Measurements from ENCODE around the gene SLC25A13. TPM values are rescaled to one million over a fixed set of nuclear protein-coding genes. Genes with fewer than 3 reads are reported as not detected.

The SLC25A13 gene
- total and polyA plus RNA-seq, 2 of the 13 experiments (the other 11 are each of a cell fraction or from before 2014, with no cell fraction given) = 36.2 to 84.9 TPM

GRCh38 chr7:96322373-96322695, 436 bp upstream of the SLC25A13 start (continued):
- no peak for TF ChIP-seq PAWR (CRISPR knock-in tag; IDR thresholded peaks at IDR 0.05; ENCODE audit: borderline replicate concordance)
- TF ChIP-seq, protein P1, sequence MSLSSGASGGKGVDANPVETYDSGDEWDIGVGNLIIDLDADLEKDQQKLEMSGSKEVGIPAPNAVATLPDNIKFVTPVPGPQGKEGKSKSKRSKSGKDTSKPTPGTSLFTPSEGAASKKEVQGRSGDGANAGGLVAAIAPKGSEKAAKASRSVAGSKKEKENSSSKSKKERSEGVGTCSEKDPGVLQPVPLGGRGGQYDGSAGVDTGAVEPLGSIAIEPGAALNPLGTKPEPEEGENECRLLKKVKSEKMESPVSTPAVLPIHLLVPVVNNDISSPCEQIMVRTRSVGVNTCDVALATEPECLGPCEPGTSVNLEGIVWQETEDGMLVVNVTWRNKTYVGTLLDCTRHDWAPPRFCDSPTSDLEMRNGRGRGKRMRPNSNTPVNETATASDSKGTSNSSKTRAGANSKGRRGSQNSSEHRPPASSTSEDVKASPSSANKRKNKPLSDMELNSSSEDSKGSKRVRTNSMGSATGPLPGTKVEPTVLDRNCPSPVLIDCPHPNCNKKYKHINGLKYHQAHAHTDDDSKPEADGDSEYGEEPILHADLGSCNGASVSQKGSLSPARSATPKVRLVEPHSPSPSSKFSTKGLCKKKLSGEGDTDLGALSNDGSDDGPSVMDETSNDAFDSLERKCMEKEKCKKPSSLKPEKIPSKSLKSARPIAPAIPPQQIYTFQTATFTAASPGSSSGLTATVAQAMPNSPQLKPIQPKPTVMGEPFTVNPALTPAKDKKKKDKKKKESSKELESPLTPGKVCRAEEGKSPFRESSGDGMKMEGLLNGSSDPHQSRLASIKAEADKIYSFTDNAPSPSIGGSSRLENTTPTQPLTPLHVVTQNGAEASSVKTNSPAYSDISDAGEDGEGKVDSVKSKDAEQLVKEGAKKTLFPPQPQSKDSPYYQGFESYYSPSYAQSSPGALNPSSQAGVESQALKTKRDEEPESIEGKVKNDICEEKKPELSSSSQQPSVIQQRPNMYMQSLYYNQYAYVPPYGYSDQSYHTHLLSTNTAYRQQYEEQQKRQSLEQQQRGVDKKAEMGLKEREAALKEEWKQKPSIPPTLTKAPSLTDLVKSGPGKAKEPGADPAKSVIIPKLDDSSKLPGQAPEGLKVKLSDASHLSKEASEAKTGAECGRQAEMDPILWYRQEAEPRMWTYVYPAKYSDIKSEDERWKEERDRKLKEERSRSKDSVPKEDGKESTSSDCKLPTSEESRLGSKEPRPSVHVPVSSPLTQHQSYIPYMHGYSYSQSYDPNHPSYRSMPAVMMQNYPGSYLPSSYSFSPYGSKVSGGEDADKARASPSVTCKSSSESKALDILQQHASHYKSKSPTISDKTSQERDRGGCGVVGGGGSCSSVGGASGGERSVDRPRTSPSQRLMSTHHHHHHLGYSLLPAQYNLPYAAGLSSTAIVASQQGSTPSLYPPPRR (CRISPR knock-in tag; IDR thresholded peaks at IDR 0.05; ENCODE audit: borderline replicate concordance) = no peak; the same call in 1 of the 2 replicates
- TF ChIP-seq FOXK1 (CRISPR knock-in tag; IDR thresholded peaks at IDR 0.05; ENCODE audit: borderline replicate concordance, low read depth) = no peak
- TF ChIP-seq ZNF512 (CRISPR knock-in tag; IDR thresholded peaks at IDR 0.05) = 0 out of 2 replicates have a peak, but pooled peaks have one; percentile 18
- no peak; the same call in 1 of the 2 replicates for TF ChIP-seq PHF20 (CRISPR knock-in tag; IDR thresholded peaks at IDR 0.05)
- no peak for TF ChIP-seq GLI4 (CRISPR knock-in tag; IDR thresholded peaks at IDR 0.05; ENCODE audit: borderline replicate concordance)
- TF ChIP-seq REPIN1 (CRISPR knock-in tag; IDR thresholded peaks at IDR 0.05; ENCODE audit: borderline replicate concordance, low read depth) = 0 out of 2 replicates have a peak, but pooled peaks have one; percentile 0
- no peak for TF ChIP-seq ZSCAN20 (CRISPR knock-in tag; IDR thresholded peaks at IDR 0.05; ENCODE audit: borderline replicate concordance)
- TF ChIP-seq HOMEZ (CRISPR knock-in tag; IDR thresholded peaks at IDR 0.05; ENCODE audit: low read depth) = 0 out of 2 replicates have a peak, but pooled peaks have one; percentile 2
- TF ChIP-seq EP300 (IDR thresholded peaks at IDR 0.05; ENCODE audit: low read depth in 2 of 2, low read length in 2 of 2) = 0 out of 4 replicates have a peak, but pooled peaks of 1 of the 2 experiments have one; percentile 4
- no peak for TF ChIP-seq EP300 (CRISPR knock-in tag; IDR thresholded peaks at IDR 0.05; ENCODE audit: borderline replicate concordance)
- TF ChIP-seq ARNTL (CRISPR knock-in tag; IDR thresholded peaks at IDR 0.05) = peak; percentile 30; the same call in 1 of the 2 replicates
- TF ChIP-seq ZNF34 (CRISPR knock-in tag; IDR thresholded peaks at IDR 0.05; ENCODE audit: borderline replicate concordance) = no peak; the same call in 1 of the 2 replicates
- 0 out of 2 replicates have a peak, but pooled peaks have one; percentile 0 for TF ChIP-seq ELF3 (CRISPR knock-in tag; IDR thresholded peaks at IDR 0.05)
- no peak for TF ChIP-seq NR2F1 (CRISPR knock-in tag; IDR thresholded peaks at IDR 0.05)
- no peak for TF ChIP-seq CBX1 (IDR thresholded peaks at IDR 0.05; ENCODE audit: low read depth)
- TF ChIP-seq PHF21A (CRISPR knock-in tag; IDR thresholded peaks at IDR 0.05) = peak; percentile 7; the same call in 1 of the 2 replicates
